HEK293 (cell line): Measurements from ENCODE around the gene PSAT1.

Source experiments
- CTCF ChIA-PET: fragments of 350-600 bp; formaldehyde crosslinking; extraction: SDS; loops from one replicate; lab custom pipeline; 2021; ENCODE audit warnings: antibody characterized with exemption; lab: Yijun Ruan, JAX
- POLR2A ChIA-PET: fragments of 300-600 bp; formaldehyde crosslinking; extraction: SDS; loops from one replicate; lab custom pipeline; 2020; ENCODE audit warnings: antibody characterized with exemption, inconsistent platforms; lab: Yijun Ruan, JAX
- H3K27ac ChIP-seq: fragments of 200-500 bp; sonication (Bioruptor generic); 2 replicates; pipeline ENCODE4 v1.5.1; 2014; ENCODE audit warnings: low read depth, low read length, control low read depth, inconsistent platforms; ENCODE audit errors: extremely low read depth
- H3K36me3 ChIP-seq, 2 experiments: fragments of 200-500 bp in 1 of 2; sonication (Bioruptor generic) in 1 of 2; 1 replicate in 1 of 2; 2 replicates in 1 of 2; pipeline ENCODE4 v1.5.1; 2014 to 2017; ENCODE audit warnings: inconsistent platforms in 2 of 2, low read length in 2 of 2; ENCODE audit not compliant: control insufficient read depth in 2 of 2, insufficient read depth in 1 of 2
- H3K4me1 ChIP-seq: fragments of 200-500 bp; sonication (Bioruptor generic); 2 replicates; pipeline ENCODE4 v1.5.1; 2014; ENCODE audit warnings: mild to moderate bottlenecking, low read length, inconsistent platforms; ENCODE audit not compliant: control insufficient read depth, insufficient read depth
- H3K4me3 ChIP-seq: 2 replicates; pipeline ENCODE4 v1.5.1; 2011; ENCODE audit warnings: low read depth, mild to moderate bottlenecking, control low read depth, low read length, moderate library complexity
- H3K9me3 ChIP-seq: fragments of 200-500 bp; sonication (Bioruptor generic); 2 replicates; pipeline ENCODE4 v1.5.1; 2014; ENCODE audit warnings: low read depth, low read length, inconsistent platforms; ENCODE audit not compliant: control insufficient read depth, insufficient read depth
- KLF1 ChIP-seq: fragments of 450-650 bp; formaldehyde crosslinking; IDR thresholded peaks from 2 replicates; pipeline ENCODE4 v1.5.1; 2016; ENCODE audit warnings: missing biosample characterization, missing genetic modification characterization
- KLF8 ChIP-seq: fragments of 450-650 bp; formaldehyde crosslinking; IDR thresholded peaks from 2 replicates; pipeline ENCODE4 v1.5.1; 2016; ENCODE audit warnings: missing biosample characterization, missing genetic modification characterization
- PRDM2 ChIP-seq: fragments of 450-650 bp; formaldehyde crosslinking; IDR thresholded peaks from 2 replicates; pipeline ENCODE4 v1.5.1; 2016; ENCODE audit warnings: missing biosample characterization, missing genetic modification characterization, borderline replicate concordance
- PRDM4 ChIP-seq: fragments of 450-650 bp; formaldehyde crosslinking; IDR thresholded peaks from 2 replicates; pipeline ENCODE4 v1.5.1; 2017; ENCODE audit warnings: missing biosample characterization, missing genetic modification characterization
- PRDM6 ChIP-seq: fragments of 450-650 bp; formaldehyde crosslinking; IDR thresholded peaks from 2 replicates; pipeline ENCODE4 v1.5.1; 2017; ENCODE audit warnings: missing biosample characterization, missing genetic modification characterization
- SCRT2 ChIP-seq: fragments of 450-650 bp; formaldehyde crosslinking; IDR thresholded peaks from 2 replicates; pipeline ENCODE4 v1.5.1; 2016; ENCODE audit warnings: missing biosample characterization, missing genetic modification characterization
- SP2 ChIP-seq: fragments of 450-650 bp; formaldehyde crosslinking; IDR thresholded peaks from 2 replicates; pipeline ENCODE4 v1.5.1; 2016; ENCODE audit warnings: missing biosample characterization, missing genetic modification characterization
- ZBTB17 ChIP-seq: fragments of 450-650 bp; formaldehyde crosslinking; IDR thresholded peaks from 2 replicates; pipeline ENCODE4 v1.5.1; 2016; ENCODE audit warnings: missing biosample characterization, missing genetic modification characterization
- ZFP3 ChIP-seq: fragments of 450-650 bp; formaldehyde crosslinking; IDR thresholded peaks from 2 replicates; pipeline ENCODE4 v1.5.1; 2016; ENCODE audit warnings: low read depth, missing biosample characterization, missing genetic modification characterization
- ZIC2 ChIP-seq: fragments of 450-650 bp; formaldehyde crosslinking; IDR thresholded peaks from 2 replicates; pipeline ENCODE4 v1.5.1; 2016; ENCODE audit warnings: missing biosample characterization, missing genetic modification characterization
- ZNF266 ChIP-seq: fragments of 450-650 bp; formaldehyde crosslinking; IDR thresholded peaks from 2 replicates; pipeline ENCODE4 v1.5.1; 2016; ENCODE audit warnings: missing biosample characterization, missing genetic modification characterization, low read depth
- ZNF48 ChIP-seq: fragments of 450-650 bp; formaldehyde crosslinking; IDR thresholded peaks from 2 replicates; pipeline ENCODE4 v1.5.1; 2016; ENCODE audit warnings: missing biosample characterization, missing genetic modification characterization
- ZNF510 ChIP-seq: fragments of 450-650 bp; formaldehyde crosslinking; IDR thresholded peaks from 2 replicates; pipeline ENCODE4 v1.5.1; 2018; ENCODE audit warnings: mild to moderate bottlenecking, missing genetic modification characterization, missing biosample characterization; ENCODE audit not compliant: insufficient replicate concordance
- ZNF529 ChIP-seq: fragments of 450-650 bp; formaldehyde crosslinking; IDR thresholded peaks from 2 replicates; pipeline ENCODE4 v1.5.1; 2017; ENCODE audit warnings: missing genetic modification characterization, missing biosample characterization; ENCODE audit not compliant: insufficient replicate concordance
- ZNF555 ChIP-seq: fragments of 450-650 bp; formaldehyde crosslinking; conservative IDR thresholded peaks from 2 replicates; pipeline ENCODE4 v1.5.1; 2017; ENCODE audit warnings: missing biosample characterization, mild to moderate bottlenecking, missing genetic modification characterization, inconsistent platforms
- ZNF571 ChIP-seq: fragments of 450-650 bp; formaldehyde crosslinking; IDR thresholded peaks from 2 replicates; pipeline ENCODE4 v1.5.0; 2017; ENCODE audit warnings: missing biosample characterization, missing genetic modification characterization
- ZNF580 ChIP-seq: fragments of 450-650 bp; formaldehyde crosslinking; IDR thresholded peaks from 2 replicates; pipeline ENCODE4 v1.5.1; 2016; ENCODE audit warnings: missing biosample characterization, missing genetic modification characterization
- ZNF626 ChIP-seq: fragments of 450-650 bp; sonication (Bioruptor Pico); formaldehyde crosslinking; IDR thresholded peaks from 2 replicates; pipeline ENCODE4 v1.5.1; 2018; ENCODE audit warnings: missing biosample characterization, missing genetic modification characterization, inconsistent platforms

The PSAT1 gene

GRCh38 chr9:78262655-78263054 is 34.3 kb upstream of the PSAT1 start:
- Histone ChIP-seq H3K36me3 (peaks cover 21 to 72% of the 10 kb centered on the region in 2 experiments), H3K4me1 (no peaks in the 10 kb centered on the region)
- POLR2A ChIA-PET, result interaction anchor here (1.1 kb wide), 1 partner anchor 34 kb away, joined by 3 read pairs; the partner anchor contains the start of gene PSAT1

GRCh38 chr9:78267889-78268288 is 29.0 kb upstream of the PSAT1 start:
- ChIA-PET CTCF (no interaction called here), POLR2A (interaction anchor here (0.9 kb wide), 1 partner anchor 29 kb away, joined by 4 read pairs; the partner anchor contains the start of gene PSAT1)
- no peak overlapping the region for H3K27ac ChIP-seq
- H3K36me3 ChIP-seq, result peaks cover 20 to 81% of the 10 kb centered on the region in 2 experiments
- H3K4me3 ChIP-seq, result no peak overlapping the region
- TF ChIP-seq ZNF626 (tag by site-specific recombination) (no peak), PRDM4 (tag by site-specific recombination) (no peak), ZIC2 (no peak), ZNF510 (tag by site-specific recombination) (no peak), ZBTB17 (tag by site-specific recombination) (no peak), ZFP3 (tag by site-specific recombination) (no peak), ZNF48 (tag by site-specific recombination) (no peak), ZNF266 (tag by site-specific recombination) (no peak), KLF1 (tag by site-specific recombination) (no peak), ZNF580 (tag by site-specific recombination) (no peak), SP2 (tag by site-specific recombination) (no peak), PRDM2 (no peak), ZNF571 (tag by site-specific recombination) (no peak)
- TF ChIP-seq, all 188 proteins: peak for 0
- no peaks in the 10 kb centered on the region for H3K9me3 ChIP-seq
- no peaks in the 10 kb centered on the region for H3K4me1 ChIP-seq

More at GRCh38 chr9:78262655-78263054, 34.3 kb upstream of the PSAT1 start:
- Histone ChIP-seq H3K9me3 (no peaks in the 10 kb centered on the region), H3K27ac (no peak overlapping the region), H3K4me3 (no peak overlapping the region)
- CTCF ChIA-PET, result interaction anchor here (0.6 to 1.2 kb wide), 4 partner anchors 8 to 283 kb away, joined by 3 to 9 read pairs (median 5); partner anchors contain the start of gene PSAT1
- no peak for TF ChIP-seq KLF8
- TF ChIP-seq ZNF555 (tag by site-specific recombination), result no peak
- TF ChIP-seq PRDM6 (tag by site-specific recombination), result no peak
- TF ChIP-seq ZNF529 (tag by site-specific recombination), result no peak
- no peak for TF ChIP-seq SCRT2 (tag by site-specific recombination)
